ENCODE results near the gene GRK6. TPM values are rescaled to one million over a fixed set of nuclear protein-coding genes. Genes with fewer than 3 reads are reported as not detected.

The GRK6 gene
- total and polyA plus RNA-seq, 9 of the 15 experiments (the other 6 are each of a cell fraction or from before 2014, with no cell fraction given) = 0.63 to 122 (median 44.5) TPM

GRCh38 chr5:177471610-177472356 lies 45.3 kb downstream of the GRK6 start:
- H3K27me3 ChIP-seq (ENCODE audit: control insufficient read depth in 2 of 2, insufficient read depth in 2 of 2, low read length in 2 of 2) = no peaks in the 10 kb centered on the region
- peak overlapping the region; percentile 65; the same call in 1 of the 2 replicates for H3K4me3 ChIP-seq
- TF ChIP-seq RBFOX2 (IDR thresholded peaks at IDR 0.05; ENCODE audit: low read depth, low read length) (peak; percentile 13; the same call in 1 of the 2 replicates), ZNF589 (CRISPR knock-in tag; IDR thresholded peaks at IDR 0.05; ENCODE audit: low read depth) (no peak), ZNF592 (IDR thresholded peaks at IDR 0.05) (no peak)
- TF ChIP-seq, protein P1, sequence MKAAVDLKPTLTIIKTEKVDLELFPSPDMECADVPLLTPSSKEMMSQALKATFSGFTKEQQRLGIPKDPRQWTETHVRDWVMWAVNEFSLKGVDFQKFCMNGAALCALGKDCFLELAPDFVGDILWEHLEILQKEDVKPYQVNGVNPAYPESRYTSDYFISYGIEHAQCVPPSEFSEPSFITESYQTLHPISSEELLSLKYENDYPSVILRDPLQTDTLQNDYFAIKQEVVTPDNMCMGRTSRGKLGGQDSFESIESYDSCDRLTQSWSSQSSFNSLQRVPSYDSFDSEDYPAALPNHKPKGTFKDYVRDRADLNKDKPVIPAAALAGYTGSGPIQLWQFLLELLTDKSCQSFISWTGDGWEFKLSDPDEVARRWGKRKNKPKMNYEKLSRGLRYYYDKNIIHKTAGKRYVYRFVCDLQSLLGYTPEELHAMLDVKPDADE (conservative IDR thresholded peaks at IDR 0.05; ENCODE audit: control insufficient read depth, low read depth, low read length) = 0 out of 2 replicates have a peak, but pooled peaks have one; percentile 20
- DNase-seq (ENCODE audit: extremely low read depth in 1 of 4, low spot score in 3 of 4) (no peak), FAIRE-seq (no peak), ATAC-seq (no peak)
- ChIA-PET CTCF (ENCODE audit: low intra/inter-chr PET ratio) (no interaction called here), POLR2A (interaction anchor here (0.7 to 1.6 kb wide), 5 partner anchors 8 to 24 kb away, joined by 3 to 10 read pairs (median 4); no protein-coding TSS in a partner anchor)
- intact Hi-C loops (cut with micrococcal nuclease) (no loop called here), in situ Hi-C loops (cut with MboI) (no loop called here)
- no peak overlapping the region for H3K27ac ChIP-seq (ENCODE audit: extremely low read depth, low read depth, low read length)
- no peaks in the 10 kb centered on the region for H3K9me1 ChIP-seq (ENCODE audit: control insufficient read depth, insufficient read depth, low read length)
- no TSS peak for BruUV-seq (replicated peaks)
- H3K9ac ChIP-seq (ENCODE audit: insufficient read depth in 1 of 2, low read depth in 2 of 2, low read length in 2 of 2) = peak overlapping the region; percentile 77 to 97
- H2AFZ ChIP-seq (ENCODE audit: low read depth, low read length) = no peak overlapping the region
- H4K20me1 ChIP-seq (replicated peaks; ENCODE audit: control insufficient read depth, insufficient read depth, low read length) = no peaks in the 10 kb centered on the region; the same call in 1 of the 2 replicates
- H3K4me2 ChIP-seq (ENCODE audit: insufficient read depth, low read length) = peak overlapping the region; percentile 82
- H3K9me3 ChIP-seq (replicated peaks; ENCODE audit: control insufficient read depth, insufficient read depth, low read depth, low read length) = no peaks in the 10 kb centered on the region
- 79% methylated on average over 12 of the region's 14 CpGs for WGBS (ENCODE audit: insufficient coverage, low coverage, missing lambda C conversion rate)
- peaks cover 39% of the 10 kb centered on the region; the same call in 1 of the 3 replicates for H3K36me3 ChIP-seq (ENCODE audit: control insufficient read depth, insufficient read depth, low read length)
- peaks cover 20 to 64% of the 10 kb centered on the region in 2 experiments for H3K4me1 ChIP-seq (replicated peaks in 1 of 2; ENCODE audit: control insufficient read depth in 2 of 2, insufficient read depth in 2 of 2, low read length in 2 of 2)
- H3K79me2 ChIP-seq (ENCODE audit: control insufficient read depth, insufficient read depth, low read length) = peaks cover 36% of the 10 kb centered on the region

Measured in K562 (cell line).